Activated CD8-positive, alpha-beta memory T cell treated with anti-CD3 and anti-CD28 coated beads, Interleukin-2, amount 50 U/mL, for 4 hours (primary cell): ENCODE measurements around the gene GABBR2.
"Not testable (repeated sequence)": the region's sequence is repeated elsewhere in the genome, so short reads cannot be mapped to it uniquely, and the experiment has no call there.

Experiments
- DNase-seq: peaks from one replicate; pipeline ENCODE4 v3.0.0-alpha.2; 2020

The GABBR2 gene

DNA sequence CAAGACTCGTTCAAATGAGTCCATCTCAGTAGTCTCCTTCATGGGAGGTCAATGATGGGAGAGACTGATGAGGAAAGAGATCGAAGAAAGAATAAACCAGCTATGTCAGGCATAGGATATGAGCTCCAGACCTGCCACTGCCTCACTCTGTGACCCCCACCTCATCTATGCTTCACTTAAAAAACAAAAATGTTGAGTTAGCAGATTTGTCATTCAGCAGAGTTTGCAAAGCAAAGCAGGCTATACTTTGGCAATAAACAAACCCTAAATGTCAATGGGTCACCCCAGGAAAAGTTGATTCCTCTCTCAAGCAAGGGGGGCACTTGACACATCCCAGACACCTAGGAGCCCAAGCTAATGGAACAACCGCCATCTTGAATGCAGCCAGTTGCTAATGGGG is 117.0 kb downstream of the GABBR2 start:
- no peak for DNase-seq

DNA sequence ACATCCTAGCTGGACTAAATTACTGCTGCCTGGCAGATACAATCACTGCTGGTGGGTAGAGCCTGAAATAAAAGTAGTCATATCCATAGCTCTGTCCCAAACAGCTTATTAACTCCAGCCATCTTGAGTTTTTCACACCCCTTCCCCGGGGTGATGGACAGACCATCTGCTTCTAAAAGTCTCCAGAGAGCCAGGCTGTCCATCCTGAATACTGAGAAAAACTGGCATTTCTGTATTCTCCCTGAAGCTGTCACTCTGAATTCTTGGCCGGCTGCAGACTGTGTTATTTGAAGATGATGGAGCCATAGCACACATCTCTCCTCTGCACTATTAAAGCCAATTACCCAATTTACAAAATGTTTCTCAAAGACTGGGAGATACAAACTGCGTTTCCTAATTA is 118.6 kb downstream of the GABBR2 start:
- DNase-seq: no peak

DNA sequence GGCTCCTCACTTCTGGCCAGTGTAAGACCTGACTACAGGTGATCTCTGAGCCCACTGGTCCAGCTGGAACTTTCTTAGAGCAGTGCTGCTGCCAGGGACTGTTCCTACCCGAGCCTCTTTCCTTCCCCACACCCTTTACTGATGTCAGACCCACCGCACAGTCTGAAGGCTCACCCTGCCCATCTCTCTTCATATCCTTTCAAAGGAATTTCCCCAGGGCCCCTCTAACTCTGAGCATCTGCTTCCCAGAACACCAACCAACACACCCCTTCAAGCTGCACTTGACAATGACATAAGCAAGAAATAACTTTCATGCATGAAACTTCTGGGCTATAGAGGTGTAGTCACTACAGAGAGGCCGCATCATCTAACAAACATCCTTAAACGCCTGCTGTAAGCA is 119.6 kb downstream of the GABBR2 start:
- DNase-seq: no peak

DNA sequence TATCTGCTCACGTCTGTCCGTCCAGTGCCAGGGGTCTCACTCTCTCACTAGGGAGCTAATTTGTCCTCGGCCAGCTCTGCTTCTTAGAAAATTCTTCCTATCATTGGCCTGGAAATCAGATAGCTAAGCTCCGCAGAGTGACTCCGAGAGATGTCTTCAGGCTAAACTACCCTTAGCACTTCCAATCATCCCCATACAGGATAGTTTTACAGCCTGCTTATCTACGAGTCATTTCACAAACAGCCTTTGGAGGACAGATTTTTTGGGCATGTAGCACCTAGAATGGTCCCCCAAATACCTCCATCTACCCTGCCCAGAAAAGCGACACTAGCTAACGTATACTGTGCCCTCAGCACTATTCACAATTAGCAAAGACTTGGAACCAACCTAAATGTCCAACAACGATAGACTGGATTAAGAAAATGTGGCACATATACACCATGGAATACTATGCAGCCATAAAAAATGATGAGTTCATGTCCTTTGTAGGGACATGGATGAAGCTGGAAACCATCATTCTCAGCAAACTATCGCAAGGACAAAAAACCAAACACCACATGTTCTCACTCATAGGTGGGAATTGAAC is 123.8 kb downstream of the GABBR2 start:
- not testable (repeated sequence) for DNase-seq

DNA sequence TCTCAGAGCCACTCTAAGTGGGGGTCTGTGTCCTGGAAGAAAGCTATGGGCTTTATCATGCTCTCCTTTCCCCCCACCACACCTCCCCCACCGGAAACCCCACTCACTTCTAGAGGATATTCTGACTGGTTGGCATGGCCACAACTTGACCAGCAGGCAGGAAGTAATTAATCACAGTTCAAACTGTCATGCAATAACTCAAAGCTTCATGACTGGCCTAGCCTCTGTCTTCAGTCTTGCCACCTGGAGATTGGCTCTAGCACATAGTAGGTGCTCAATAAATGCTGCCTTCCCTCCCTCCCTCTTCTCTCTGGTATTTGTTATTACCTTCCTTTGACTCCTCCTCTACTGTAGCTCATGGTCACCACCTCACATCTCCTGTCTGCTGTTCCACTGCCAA is 124.7 kb downstream of the GABBR2 start:
- no peak for DNase-seq

- DNase-seq: no peak
These were observed 125.3 kb downstream of the GABBR2 start for GRCh38 chr9:98583417-98583816.

GRCh38 chr9:98580956-98581355 is 127.8 kb downstream of the GABBR2 start:
- no peak for DNase-seq

DNA sequence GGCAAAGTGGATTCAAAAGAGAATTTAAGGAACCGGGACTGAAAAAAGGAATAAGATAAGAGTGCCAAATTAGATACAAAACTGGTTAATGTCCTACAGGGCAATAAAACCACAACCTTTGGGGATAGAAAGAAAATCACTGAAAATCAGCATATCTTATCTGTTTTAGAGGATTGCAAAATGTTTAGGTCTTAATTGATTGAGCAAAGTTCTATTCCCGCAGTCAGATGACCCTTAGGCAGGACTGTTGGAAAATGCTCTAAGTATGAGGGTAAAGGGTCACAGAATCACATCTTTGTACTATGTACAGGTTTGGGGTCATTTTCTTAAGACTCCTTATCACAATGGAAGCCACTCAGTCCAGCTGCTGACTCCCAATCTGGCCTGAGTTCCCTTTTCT is 129.0 kb downstream of the GABBR2 start:
- no peak for DNase-seq

GRCh38 chr9:98577446-98577845 is 131.3 kb downstream of the GABBR2 start:
- no peak for DNase-seq

DNA sequence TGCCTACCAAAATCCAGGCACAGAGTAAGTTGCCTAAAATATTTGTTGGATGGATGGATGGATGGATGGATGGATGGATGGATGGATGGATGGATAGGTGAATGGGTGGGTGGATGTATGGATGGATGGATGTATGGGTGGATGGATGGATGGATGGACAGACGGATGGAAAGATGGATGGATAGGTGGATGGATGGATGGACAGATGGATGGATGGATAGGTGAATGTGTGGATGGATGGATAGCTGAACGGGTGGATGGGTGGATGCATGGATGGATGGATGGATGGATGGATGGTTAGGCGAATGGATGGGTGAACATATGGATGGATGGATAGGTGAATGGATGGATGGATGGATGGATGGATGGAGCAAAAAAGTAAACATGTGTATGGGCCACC is 131.9 kb downstream of the GABBR2 start:
- DNase-seq: no peak

GRCh38 chr9:98576354-98576753 is 132.4 kb downstream of the GABBR2 start:
- no peak for DNase-seq

DNA sequence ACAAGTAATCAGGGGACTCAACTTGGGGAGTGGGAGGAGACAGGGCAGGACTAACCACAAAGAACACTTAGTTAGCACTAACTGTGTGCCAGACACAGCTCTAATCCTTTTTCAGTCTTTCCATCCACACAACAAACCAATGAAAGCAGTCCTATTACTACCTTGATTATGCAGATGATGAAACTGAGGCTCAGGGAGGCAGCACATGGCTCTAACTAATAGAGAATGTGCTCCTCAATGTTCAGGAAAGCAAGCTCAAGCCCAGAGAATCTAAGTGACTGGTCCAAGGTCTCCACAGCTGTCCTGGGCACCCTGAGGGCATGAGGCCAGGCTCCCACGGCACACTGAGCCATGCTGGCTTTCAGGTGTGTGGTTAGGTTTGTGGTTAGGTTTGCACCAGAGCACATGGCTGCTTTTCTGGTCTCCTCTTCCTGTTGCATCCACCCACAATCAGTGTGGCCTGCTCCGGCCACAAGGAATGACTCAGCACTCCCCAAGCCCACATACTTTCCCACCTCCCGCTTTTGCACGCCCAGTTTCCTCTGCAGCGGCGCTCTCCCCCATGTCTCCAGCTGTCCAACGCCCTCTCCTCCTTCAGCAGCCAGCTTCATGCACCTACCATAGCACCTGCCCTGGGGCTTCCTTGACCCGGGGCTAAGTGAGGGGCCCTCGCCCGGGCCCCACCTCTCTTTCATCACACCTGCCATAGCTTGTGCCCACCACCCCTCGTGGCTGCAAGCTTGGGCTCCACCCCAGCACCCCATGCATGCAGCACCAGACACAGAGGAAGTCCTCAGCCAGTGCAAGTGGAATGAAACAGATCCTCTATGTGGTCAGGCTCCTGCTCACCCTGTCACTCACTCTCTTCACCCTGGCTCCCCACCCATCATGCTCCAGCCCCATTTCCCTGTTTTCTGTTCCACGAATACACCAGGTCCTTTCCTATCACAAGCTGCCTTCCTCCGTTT is 133.1 kb downstream of the GABBR2 start:
- no peak for DNase-seq

DNA sequence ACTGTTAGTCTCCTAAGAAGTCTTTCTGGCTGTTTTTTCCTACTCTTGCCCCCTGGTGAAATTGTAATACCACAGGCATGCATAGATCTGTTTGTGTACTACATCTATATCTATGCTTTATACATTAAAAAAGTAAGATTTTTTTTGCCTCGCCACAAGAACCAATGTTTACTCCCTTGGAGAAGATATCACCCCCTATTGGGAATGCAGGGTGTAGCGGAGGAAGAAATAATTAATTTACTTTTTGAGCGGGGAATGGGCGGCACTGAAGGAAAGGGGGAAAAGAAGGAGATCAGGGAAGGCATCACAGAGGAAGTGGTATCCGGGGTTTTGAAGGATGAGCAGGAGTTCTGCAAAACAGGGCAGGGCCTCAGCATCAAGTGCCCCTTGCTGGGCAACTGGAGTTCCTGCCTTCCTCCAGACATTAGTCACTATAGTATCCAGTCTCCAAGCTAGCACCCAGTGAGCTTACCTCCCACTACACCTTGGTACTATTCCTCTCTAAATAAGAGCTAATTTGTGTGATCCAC is 134.9 kb downstream of the GABBR2 start:
- no peak for DNase-seq

- DNase-seq: no peak
These were observed 135.9 kb downstream of the GABBR2 start for GRCh38 chr9:98572796-98573195.

GRCh38 chr9:98572054-98572627 is 136.6 kb downstream of the GABBR2 start:
- DNase-seq: no peak

- no peak for DNase-seq
These were observed 137.1 kb downstream of the GABBR2 start for GRCh38 chr9:98571643-98572042.

- DNase-seq: no peak
These were observed 137.9 kb downstream of the GABBR2 start for GRCh38 chr9:98570663-98571440.

DNA sequence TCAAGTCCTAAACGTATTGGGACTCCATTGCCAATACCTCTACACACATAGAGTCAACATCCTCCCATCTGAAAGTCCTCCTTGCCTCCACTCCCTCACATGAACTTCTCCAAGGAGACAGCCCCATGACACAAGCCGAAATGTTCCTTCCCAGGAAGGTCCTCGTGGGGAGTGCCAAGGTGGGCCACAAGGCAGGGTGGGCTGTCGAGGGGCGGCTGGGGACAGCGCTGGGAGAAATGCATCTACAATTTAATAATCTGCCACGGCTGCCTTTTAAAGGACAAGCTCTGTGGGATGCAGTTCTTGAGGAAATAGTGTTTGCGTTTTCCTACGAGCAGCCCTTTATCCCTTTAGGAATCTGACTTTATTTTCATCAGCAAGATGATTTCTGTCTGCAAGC is 138.7 kb downstream of the GABBR2 start:
- no peak for DNase-seq

- no peak for DNase-seq
These were observed 139.2 kb downstream of the GABBR2 start for GRCh38 chr9:98569491-98569890.

DNA sequence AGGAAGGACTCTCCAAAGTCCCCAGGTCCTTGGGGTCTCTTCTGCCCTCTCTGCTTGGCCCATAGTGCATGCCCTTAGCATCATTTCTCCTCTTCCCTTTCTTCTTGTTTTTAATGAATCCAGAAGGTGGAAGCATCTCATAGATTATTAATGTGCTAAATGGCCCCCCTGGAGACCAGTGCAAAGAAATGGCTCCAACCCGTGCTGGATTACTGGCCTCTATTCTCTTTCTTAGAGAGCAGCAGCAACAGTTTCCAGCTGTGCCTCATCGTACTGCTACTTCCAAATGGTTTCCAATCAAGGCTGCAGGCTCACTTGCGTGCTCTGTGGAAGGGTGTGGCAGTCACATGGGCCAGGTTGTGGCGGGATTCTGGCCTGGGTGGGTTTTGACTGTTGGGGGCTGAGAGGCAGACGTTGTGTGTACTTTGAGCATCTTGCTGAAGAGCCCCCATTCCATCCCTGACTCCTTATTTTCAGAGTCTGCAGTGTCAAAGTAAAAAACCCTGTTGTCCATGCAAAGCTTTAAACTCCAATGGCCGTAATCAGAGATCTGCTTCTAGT is 139.7 kb downstream of the GABBR2 start:
- no peak for DNase-seq

DNA sequence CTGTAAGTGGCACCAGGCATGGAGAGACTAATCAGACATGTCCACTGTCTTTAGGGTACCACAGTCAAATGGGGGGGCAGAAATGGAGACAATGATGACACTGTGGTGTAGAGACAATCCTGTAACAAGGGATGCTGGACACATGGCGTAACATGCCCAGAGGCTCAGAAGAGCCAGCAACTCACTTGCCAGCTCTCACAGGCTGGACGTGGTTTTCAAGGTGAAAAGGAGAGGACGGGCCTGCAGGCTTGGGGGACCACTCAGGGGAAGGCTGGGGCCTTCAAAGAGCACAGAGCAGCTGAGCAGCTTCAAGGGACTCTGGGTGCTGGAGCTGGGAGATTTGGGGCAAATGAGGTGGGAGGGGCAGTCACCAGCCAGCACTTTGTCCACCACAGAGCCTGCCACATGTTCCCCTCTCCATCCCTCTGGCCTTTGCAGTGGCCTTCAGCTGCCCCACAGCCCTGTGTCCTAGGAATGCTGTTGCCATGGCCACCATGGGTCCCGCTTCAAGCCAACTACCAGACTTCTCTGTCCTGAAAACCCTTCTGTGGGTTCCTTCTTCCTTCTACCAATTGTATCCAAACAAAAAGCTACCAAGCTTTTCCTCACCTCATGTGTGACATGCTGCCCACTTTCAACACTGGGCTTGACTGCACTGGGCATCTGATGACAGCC is 140.4 kb downstream of the GABBR2 start:
- DNase-seq: no peak
